CD4-positive, alpha-beta memory T cell (primary cell): Measurements from ENCODE around the gene TAS2R38. TPM values are rescaled to one million over a fixed set of nuclear protein-coding genes. Genes with fewer than 3 reads are reported as not detected.

Experiments
- CTCF ChIA-PET: fragments of 350-600 bp; sonication (Branson Sonifier 250); formaldehyde crosslinking; loops from one replicate; lab custom pipeline; 2021; ENCODE audit warnings: inconsistent platforms; ENCODE audit not compliant: partially characterized antibody; lab: Charles Lee
- POLR2A ChIA-PET: fragments of 350-600 bp; sonication (Branson Sonifier 250); formaldehyde crosslinking; loops from one replicate; lab custom pipeline; 2021; ENCODE audit not compliant: partially characterized antibody; lab: Charles Lee
- DNase-seq, 5 donors: peaks; one replicate each; pipeline versions ENCODE4 v3.0.0 to v3.0.0-alpha.2; 2020 to 2022; ENCODE audit warnings: mixed read lengths in 1 of 5
- H3K27ac ChIP-seq: one replicate; pipeline ENCODE4 v1.7.0; 2013; ENCODE audit warnings: low read depth, low read length
- H3K27me3 ChIP-seq: 2 replicates; pipeline ENCODE4 v1.7.0; 2013; ENCODE audit warnings: mild to moderate bottlenecking, low read length, moderate library complexity; ENCODE audit not compliant: insufficient read depth
- H3K36me3 ChIP-seq: 2 replicates; pipeline ENCODE4 v1.7.0; 2013; ENCODE audit warnings: mild to moderate bottlenecking, low read length, moderate library complexity; ENCODE audit not compliant: insufficient read depth
- H3K4me1 ChIP-seq: 2 replicates; pipeline ENCODE4 v1.7.0; 2013; ENCODE audit warnings: mild to moderate bottlenecking, low read length, moderate library complexity; ENCODE audit not compliant: insufficient read depth
- H3K4me3 ChIP-seq, 2 donors: one replicate each; pipeline ENCODE4 v1.7.0; 2013; ENCODE audit warnings: low read length in 2 of 2, mild to moderate bottlenecking in 1 of 2
- H3K9me3 ChIP-seq, 2 donors: one replicate each; pipeline ENCODE4 v1.7.0; 2013; ENCODE audit warnings: low read length in 2 of 2, control low read depth in 1 of 2; ENCODE audit not compliant: control insufficient read depth in 1 of 2
- H3K27ac Mint-ChIP-seq, 7 donors: one replicate each; pipeline ENCODE4 v1.8.0; 2020 to 2021; ENCODE audit warnings: mixed read lengths in 7 of 7, mild to moderate bottlenecking in 6 of 7, inconsistent platforms in 3 of 7, moderate library complexity in 3 of 7
- H3K27me3 Mint-ChIP-seq, 2 donors: one replicate each; pipeline ENCODE4 v1.8.0; 2020 to 2021; ENCODE audit warnings: mixed read lengths in 2 of 2
- H3K36me3 Mint-ChIP-seq, 2 donors: one replicate each; pipeline ENCODE4 v1.8.0; 2020 to 2021; ENCODE audit warnings: mixed read lengths in 2 of 2, inconsistent platforms in 1 of 2, mild to moderate bottlenecking in 1 of 2
- H3K4me1 Mint-ChIP-seq, 4 donors: one replicate each; pipeline ENCODE4 v1.8.0; 2020 to 2021; ENCODE audit warnings: mixed read lengths in 4 of 4, mild to moderate bottlenecking in 1 of 4
- H3K4me3 Mint-ChIP-seq, 8 donors: one replicate each; pipeline ENCODE4 v1.8.0; 2020 to 2021; ENCODE audit warnings: mixed read lengths in 8 of 8, mild to moderate bottlenecking in 7 of 8, moderate library complexity in 6 of 8, inconsistent platforms in 3 of 8
- H3K9me3 Mint-ChIP-seq, 8 donors: one replicate each; pipeline ENCODE4 v1.8.0; 2020 to 2021; ENCODE audit warnings: mixed read lengths in 8 of 8, mild to moderate bottlenecking in 5 of 8, inconsistent platforms in 3 of 8, moderate library complexity in 1 of 8
- intact Hi-C: fragments of 100-400 bp; cut with micrococcal nuclease; formaldehyde crosslinking; loops from one replicate; pipeline ENCODE4 v1.15.1; 2023
- polyA plus RNA-seq, 2 donors: library from polyadenylated mRNA; unstranded; fragments of 300-500 nt; fragmentation: Illumina TruSeq; gene quantifications; one replicate each; pipeline ENCODE4 v1.2.3, GENCODE V29; 2021
- total RNA-seq, 2 experiments: library from RNA; stranded (reverse); gene quantifications; one replicate each; pipeline ENCODE4 v1.2.3, GENCODE V29; 2021

Gene TAS2R38
- total and polyA plus RNA-seq, 4 experiments from 2014 or later, result not detected

- POLR2A ChIA-PET, result no interaction called here
- H3K27me3 ChIP-seq, result no peaks in the 10 kb centered on the region
Observed at GRCh38 chr7:141952461-141952860, 21.1 kb downstream of the TAS2R38 start.

GRCh38 chr7:141950806-141951205 is 22.8 kb downstream of the TAS2R38 start:
- ChIA-PET CTCF (no interaction called here), POLR2A (no interaction called here)
- no peak overlapping the region for H3K27ac ChIP-seq
- Mint-ChIP-seq H3K27ac (no peak overlapping the region), H3K36me3 (no peaks in the 10 kb centered on the region), H3K4me1 (no peaks in the 10 kb centered on the region), H3K4me3 (no peak overlapping the region), H3K9me3 (peaks cover 0 to 4% (median 0%) of the 10 kb centered on the region in 8 donors), H3K27me3 (peaks cover 1 to 4% of the 10 kb centered on the region in 2 donors)
- H3K4me1 ChIP-seq, result no peaks in the 10 kb centered on the region
- intact Hi-C loops, result no loop called here
- no peaks in the 10 kb centered on the region for H3K36me3 ChIP-seq
- H3K4me3 ChIP-seq, result no peak overlapping the region
- DNase-seq, result no peak
- H3K9me3 ChIP-seq, result no peaks in the 10 kb centered on the region
- no peaks in the 10 kb centered on the region for H3K27me3 ChIP-seq

More at GRCh38 chr7:141952461-141952860, 21.1 kb downstream of the TAS2R38 start:
- Histone ChIP-seq H3K36me3 (no peaks in the 10 kb centered on the region), H3K27ac (no peak overlapping the region), H3K4me1 (no peaks in the 10 kb centered on the region), H3K9me3 (no peaks in the 10 kb centered on the region), H3K4me3 (no peak overlapping the region)
- Mint-ChIP-seq H3K27me3 (peaks cover 1 to 4% of the 10 kb centered on the region in 2 donors), H3K9me3 (peaks cover 0 to 2% (median 0%) of the 10 kb centered on the region in 8 donors), H3K4me1 (no peaks in the 10 kb centered on the region), H3K4me3 (no peak overlapping the region), H3K27ac (no peak overlapping the region), H3K36me3 (no peaks in the 10 kb centered on the region)
- intact Hi-C loops, result no loop called here
- CTCF ChIA-PET, result no interaction called here
- no peak for DNase-seq

- no peaks in the 10 kb centered on the region for H3K36me3 Mint-ChIP-seq
- Histone ChIP-seq H3K27me3 (no peaks in the 10 kb centered on the region), H3K4me1 (no peaks in the 10 kb centered on the region), H3K36me3 (no peaks in the 10 kb centered on the region), H3K27ac (no peak overlapping the region), H3K4me3 (no peak overlapping the region), H3K9me3 (no peaks in the 10 kb centered on the region)
- no peak overlapping the region for H3K4me3 Mint-ChIP-seq
- peaks cover 1 to 2% of the 10 kb centered on the region in 2 donors for H3K27me3 Mint-ChIP-seq
- H3K9me3 Mint-ChIP-seq, result peaks cover 0 to 4% (median 0%) of the 10 kb centered on the region in 8 donors
- intact Hi-C loops, result no loop called here
- H3K4me1 Mint-ChIP-seq, result no peaks in the 10 kb centered on the region
- CTCF ChIA-PET, result no interaction called here
- no peak overlapping the region for H3K27ac Mint-ChIP-seq
- POLR2A ChIA-PET, result no interaction called here
- DNase-seq, result no peak
Observed at GRCh38 chr7:141949911-141950310, 23.7 kb downstream of the TAS2R38 start.

- DNase-seq, result no peak
- Mint-ChIP-seq H3K27ac (no peak overlapping the region), H3K4me3 (no peak overlapping the region), H3K27me3 (peaks cover 1 to 2% of the 10 kb centered on the region in 2 donors), H3K4me1 (no peaks in the 10 kb centered on the region), H3K9me3 (peaks cover 0 to 4% (median 0%) of the 10 kb centered on the region in 8 donors), H3K36me3 (no peaks in the 10 kb centered on the region)
- ChIA-PET CTCF (no interaction called here), POLR2A (no interaction called here)
- intact Hi-C loops, result no loop called here
- Histone ChIP-seq H3K4me3 (no peak overlapping the region), H3K36me3 (no peaks in the 10 kb centered on the region), H3K27ac (no peak overlapping the region), H3K9me3 (no peaks in the 10 kb centered on the region), H3K27me3 (no peaks in the 10 kb centered on the region), H3K4me1 (no peaks in the 10 kb centered on the region)
Observed at GRCh38 chr7:141949451-141949850, 24.1 kb downstream of the TAS2R38 start.

- no peak overlapping the region for H3K27ac Mint-ChIP-seq
- H3K27me3 ChIP-seq, result no peaks in the 10 kb centered on the region
Observed at GRCh38 chr7:141949021-141949420, 24.6 kb downstream of the TAS2R38 start.

GRCh38 chr7:141946796-141947195 is 26.8 kb downstream of the TAS2R38 start, which contains the start of gene CLEC5A:
CLEC5A (minus strand) TSS chr7:141946974; CDS start chr7:141946292, 682 bp downstream.
- DNase-seq, result no peak
- Histone ChIP-seq H3K27me3 (no peaks in the 10 kb centered on the region), H3K4me3 (no peak within 1 kb of the TSS), H3K4me1 (no peaks in the 10 kb centered on the region), H3K9me3 (no peaks in the 10 kb centered on the region), H3K27ac (no peak within 1 kb of the TSS), H3K36me3 (no peaks in the 10 kb centered on the region)
- H3K36me3 Mint-ChIP-seq, result no peaks in the 10 kb centered on the region
- H3K27me3 Mint-ChIP-seq, result peaks cover 1 to 2% of the 10 kb centered on the region in 2 donors
- ChIA-PET CTCF (no interaction called here), POLR2A (no interaction called here)
- intact Hi-C loops, result no loop called here
- no peaks in the 10 kb centered on the region for H3K4me1 Mint-ChIP-seq
- no peak within 1 kb of the TSS for H3K27ac Mint-ChIP-seq
- H3K9me3 Mint-ChIP-seq, result peaks cover 0 to 14% (median 3%) of the 10 kb centered on the region in 8 donors
- no peak within 1 kb of the TSS for H3K4me3 Mint-ChIP-seq

More at GRCh38 chr7:141949021-141949420, 24.6 kb downstream of the TAS2R38 start:
- no peaks in the 10 kb centered on the region for H3K4me1 Mint-ChIP-seq
- H3K36me3 Mint-ChIP-seq, result no peaks in the 10 kb centered on the region
- no peak overlapping the region for H3K4me3 Mint-ChIP-seq
- ChIA-PET POLR2A (no interaction called here), CTCF (no interaction called here)
- H3K9me3 Mint-ChIP-seq, result peaks cover 0 to 4% (median 0%) of the 10 kb centered on the region in 8 donors
- H3K36me3 ChIP-seq, result no peaks in the 10 kb centered on the region
- H3K4me1 ChIP-seq, result no peaks in the 10 kb centered on the region
- H3K27ac ChIP-seq, result no peak overlapping the region
- H3K4me3 ChIP-seq, result no peak overlapping the region
- H3K9me3 ChIP-seq, result no peaks in the 10 kb centered on the region
- peaks cover 1 to 2% of the 10 kb centered on the region in 2 donors for H3K27me3 Mint-ChIP-seq
- intact Hi-C loops, result no loop called here
- DNase-seq, result no peak

- H3K27ac Mint-ChIP-seq, result no peak overlapping the region
- no peaks in the 10 kb centered on the region for H3K27me3 ChIP-seq
- POLR2A ChIA-PET, result no interaction called here
- no peaks in the 10 kb centered on the region for H3K9me3 ChIP-seq
- H3K4me1 ChIP-seq, result no peaks in the 10 kb centered on the region
- peaks cover 1 to 5% of the 10 kb centered on the region in 2 donors for H3K27me3 Mint-ChIP-seq
- no peak overlapping the region for H3K4me3 Mint-ChIP-seq
- no peak overlapping the region for H3K4me3 ChIP-seq
- intact Hi-C loops, result no loop called here
- no peak for DNase-seq
- no peaks in the 10 kb centered on the region for H3K36me3 ChIP-seq
- CTCF ChIA-PET, result interaction anchor here (1.2 kb wide), 1 partner anchor 31 kb away, joined by 4 read pairs; no protein-coding TSS in a partner anchor
- no peak overlapping the region for H3K27ac ChIP-seq
- H3K4me1 Mint-ChIP-seq, result no peaks in the 10 kb centered on the region
- peaks cover 0 to 28% (median 15%) of the 10 kb centered on the region in 8 donors for H3K9me3 Mint-ChIP-seq
- H3K36me3 Mint-ChIP-seq, result no peaks in the 10 kb centered on the region
Observed at GRCh38 chr7:141945356-141945755, 28.2 kb downstream of the TAS2R38 start.
